Transverse colon (tissue), 4 donors: Measurements from ENCODE around the gene CCDC82.

Experiments
- CTCF ChIP-seq, 5 experiments: fragments of 200-600 bp in 3 of 5; fragments of 450-650 bp in 2 of 5; sonication (generic) in 3 of 5; IDR thresholded peaks; 1 replicate in 2 of 5; 2 replicates in 3 of 5; pipeline ENCODE4 v1.5.1; 2016 to 2017; ENCODE audit warnings: antibody characterized with exemption in 5 of 5, inconsistent platforms in 3 of 5, mild to moderate bottlenecking in 2 of 5, moderate library complexity in 1 of 5
- POLR2A ChIP-seq: fragments of 450-650 bp; IDR thresholded peaks from one replicate; pipeline ENCODE4 v1.6.1; 2016; ENCODE audit warnings: antibody characterized with exemption, mild to moderate bottlenecking, moderate library complexity
- POLR2AphosphoS5 ChIP-seq, 3 donors: sonication (generic); formaldehyde crosslinking; IDR thresholded peaks; one replicate each; pipeline ENCODE4 v1.6.1; 2016; ENCODE audit warnings: antibody characterized with exemption in 3 of 3

- TF ChIP-seq CTCF (IDR thresholded peaks at IDR 0.05) = no peak
- TF ChIP-seq POLR2A = no peak
- TF ChIP-seq POLR2AphosphoS5 (IDR thresholded peaks at IDR 0.05) = no peak
Observed at GRCh38 chr11:96306600-96306932, 83.1 kb downstream of the CCDC82 start.
